AG08395 (cell line): ENCODE data around the gene SQOR.
A peak's percentile ranks its signal among the peaks of the same experiment; 100 is the strongest.

Source experiments
- DNase-seq: peaks from one replicate; pipeline ENCODE4 v3.0.0; 2012; ENCODE audit warnings: mixed read lengths, low spot score

Gene SQOR

DNA sequence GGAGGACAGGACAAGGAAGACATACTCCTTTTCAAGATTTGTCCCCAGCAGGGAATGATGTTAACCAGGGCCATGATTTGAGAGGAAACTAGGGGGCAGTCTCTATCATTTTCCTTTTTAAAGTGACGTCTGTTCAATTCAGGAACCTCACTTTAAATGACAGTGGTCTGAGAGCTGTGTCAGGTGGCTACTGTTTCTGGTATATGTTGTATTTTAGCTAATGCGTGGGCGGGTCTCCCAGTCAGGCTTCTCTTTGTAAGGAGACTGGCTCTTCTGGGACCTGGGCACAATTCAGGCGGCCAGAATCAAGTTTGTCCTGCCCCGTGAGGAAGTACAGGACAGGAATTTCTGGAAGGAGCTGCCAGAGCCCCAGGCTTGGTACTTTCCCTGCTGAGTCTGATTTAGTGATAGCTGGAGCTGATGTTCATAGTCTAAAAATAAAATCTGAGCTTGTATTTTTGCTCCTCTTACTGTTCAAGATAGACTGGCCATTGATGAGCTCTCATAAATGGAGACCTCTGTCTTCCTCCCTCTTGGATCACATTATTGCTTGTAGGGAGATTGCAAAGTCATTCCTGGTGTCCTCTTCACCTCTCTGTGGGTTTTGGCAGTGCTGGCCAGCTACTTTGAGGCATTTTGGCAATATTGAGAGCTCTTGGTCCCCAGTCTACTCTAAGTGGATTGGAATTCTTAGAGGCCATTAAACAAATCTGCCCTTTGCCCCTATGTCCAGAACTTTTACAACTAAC lies 25.6 kb downstream of the SQOR start:
- DNase-seq: peak; percentile 15

DNA sequence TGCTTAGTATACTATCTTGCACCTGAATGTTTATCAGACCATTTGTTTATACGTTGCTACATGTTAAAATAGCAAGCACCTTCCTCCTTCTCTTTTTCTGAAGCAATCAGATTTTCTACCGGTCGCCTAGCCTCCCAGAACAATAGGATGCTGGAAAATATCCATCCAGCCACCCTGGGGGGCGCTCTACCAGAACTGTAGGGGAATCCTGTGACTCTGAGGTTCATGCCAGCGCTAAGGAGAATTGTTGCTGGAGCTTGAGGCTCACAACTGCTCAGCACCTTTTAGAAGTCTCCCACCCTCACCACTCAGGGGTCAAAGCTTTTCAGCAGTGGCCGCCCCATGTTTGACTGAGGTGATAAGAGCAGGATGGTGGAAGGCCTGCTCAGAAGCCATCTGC lies 27.5 kb downstream of the SQOR start:
- DNase-seq: no peak

DNA sequence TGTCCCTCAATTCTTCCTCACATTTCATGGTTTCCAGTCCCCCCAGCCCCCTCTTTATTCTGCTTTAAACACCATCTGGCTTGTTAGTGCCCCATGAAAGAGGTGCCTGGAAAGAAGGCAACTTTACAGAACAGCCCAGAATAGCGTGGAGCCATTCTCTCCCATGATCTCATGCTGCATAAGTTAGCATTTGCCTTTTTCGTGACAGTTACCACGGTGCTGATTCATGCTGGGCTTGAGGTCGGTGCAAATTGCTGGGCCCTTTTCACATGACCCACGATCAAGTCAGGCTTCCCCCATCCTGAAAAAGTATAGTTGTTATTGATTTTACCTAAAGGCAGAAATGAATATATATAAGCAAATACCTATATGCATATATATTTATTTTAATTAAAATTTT lies 29.6 kb downstream of the SQOR start:
- DNase-seq: peak; percentile 61

DNA sequence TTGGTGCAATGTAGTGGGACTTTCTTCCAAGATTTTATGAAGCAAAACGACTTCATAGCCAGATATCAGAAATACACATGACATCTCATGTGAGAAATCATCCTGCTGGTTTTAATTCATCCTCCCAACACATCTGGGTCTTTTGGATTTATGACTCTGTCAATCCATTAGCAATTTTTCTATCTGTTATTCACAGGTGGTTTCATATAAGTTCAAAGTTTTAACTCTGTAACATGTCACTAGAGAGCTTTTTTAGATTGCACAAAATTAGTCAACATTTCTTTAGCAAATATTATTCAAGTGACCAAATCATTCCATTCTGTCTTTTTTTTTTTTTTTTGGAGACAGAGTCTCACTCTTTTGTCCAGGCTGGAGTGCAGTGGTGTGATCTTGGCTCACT lies 30.4 kb downstream of the SQOR start:
- no peak for DNase-seq

DNA sequence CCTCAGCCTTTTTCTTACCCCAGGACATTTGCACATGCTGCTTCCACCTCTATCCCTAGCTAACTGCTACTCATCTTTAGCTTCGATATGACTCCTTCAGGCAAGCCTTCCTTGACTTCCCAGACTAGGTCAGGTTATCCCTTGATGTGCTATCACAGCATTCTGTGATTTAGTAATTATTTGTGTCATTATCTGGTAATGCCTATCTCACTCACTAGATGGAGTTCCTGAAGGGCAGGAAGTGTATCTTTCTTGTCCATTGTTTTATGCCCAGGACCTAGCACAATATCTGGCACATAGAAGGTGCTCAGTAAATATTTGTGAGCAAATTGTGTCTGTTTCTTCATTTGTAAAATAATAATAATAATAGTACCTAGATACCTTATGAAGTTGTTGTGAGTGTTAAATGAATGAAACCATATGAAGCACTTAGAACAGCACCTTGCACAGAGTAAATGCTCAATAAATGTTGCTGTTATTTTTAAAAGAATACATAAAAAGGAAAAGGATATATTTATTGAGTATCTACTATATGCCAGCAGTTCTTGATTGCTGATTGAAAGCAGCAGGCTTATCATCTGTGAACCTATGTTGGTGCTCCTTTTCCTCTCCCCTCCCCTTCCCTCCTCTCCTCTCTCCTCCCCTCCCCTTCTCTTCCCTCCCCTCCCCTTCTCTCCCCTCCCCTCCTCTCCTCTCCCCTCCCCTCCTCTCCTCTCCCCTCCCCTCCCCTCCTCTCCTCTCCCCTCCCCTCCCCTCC lies 31.5 kb downstream of the SQOR start:
- no peak for DNase-seq

DNA sequence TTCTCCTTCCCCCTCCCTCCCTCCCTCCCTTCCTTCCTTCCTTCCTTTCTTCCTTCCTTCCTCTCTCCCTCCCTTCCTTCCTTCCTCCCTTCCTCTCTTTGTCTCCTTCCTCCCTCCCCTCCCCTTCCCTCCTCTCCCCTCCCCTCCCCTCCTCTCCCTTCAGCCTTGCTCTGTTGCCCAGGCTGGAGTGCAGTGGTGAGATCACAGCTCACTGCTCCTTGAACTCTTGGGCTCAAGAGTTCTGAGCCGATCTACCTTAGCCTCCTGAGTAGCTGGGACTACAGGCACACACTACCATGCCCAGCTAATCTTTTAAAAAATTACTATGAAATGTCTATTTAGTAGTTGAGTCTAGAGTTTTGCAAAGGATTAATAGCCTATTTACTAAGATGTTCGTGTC lies 32.2 kb downstream of the SQOR start:
- no peak for DNase-seq

DNA sequence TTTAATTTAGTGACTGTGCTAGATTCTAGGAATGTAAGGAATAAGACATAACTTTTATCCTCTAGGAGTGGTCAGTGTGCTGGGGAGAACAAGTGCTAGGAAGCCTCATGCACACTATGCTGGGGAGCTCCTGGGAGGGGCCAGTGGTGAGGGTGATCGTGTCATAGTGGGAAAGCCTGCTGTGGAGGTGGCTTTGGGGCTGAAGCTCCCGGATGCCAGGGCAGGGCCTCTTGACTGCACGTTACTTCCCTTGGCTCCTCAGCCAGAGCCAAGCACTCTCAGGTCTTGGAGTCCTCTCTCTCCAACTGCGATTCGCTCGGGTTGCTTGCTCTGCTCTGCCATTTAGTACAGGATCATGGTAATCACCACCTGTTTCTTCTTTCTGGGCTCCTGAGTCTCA lies 33.6 kb downstream of the SQOR start:
- no peak for DNase-seq

DNA sequence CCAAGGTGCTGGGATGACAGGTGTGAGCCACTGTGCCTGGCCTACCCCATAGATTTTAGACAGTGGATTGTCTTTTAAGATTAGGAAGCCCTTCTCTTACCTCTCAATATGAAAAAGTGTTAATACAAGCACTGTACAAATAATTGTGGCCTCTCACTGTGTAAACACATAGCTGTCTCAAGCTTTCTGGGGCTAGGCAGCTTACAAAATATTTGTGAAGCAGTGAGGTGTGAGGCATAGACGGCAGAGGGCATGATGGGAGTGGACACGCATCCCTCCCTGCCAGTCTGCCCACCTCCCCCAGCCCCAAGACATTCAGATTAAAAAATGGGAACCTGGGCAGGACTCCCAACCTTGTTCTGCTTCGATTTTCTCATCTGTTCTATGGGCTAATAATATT lies 34.6 kb downstream of the SQOR start:
- DNase-seq: no peak

DNA sequence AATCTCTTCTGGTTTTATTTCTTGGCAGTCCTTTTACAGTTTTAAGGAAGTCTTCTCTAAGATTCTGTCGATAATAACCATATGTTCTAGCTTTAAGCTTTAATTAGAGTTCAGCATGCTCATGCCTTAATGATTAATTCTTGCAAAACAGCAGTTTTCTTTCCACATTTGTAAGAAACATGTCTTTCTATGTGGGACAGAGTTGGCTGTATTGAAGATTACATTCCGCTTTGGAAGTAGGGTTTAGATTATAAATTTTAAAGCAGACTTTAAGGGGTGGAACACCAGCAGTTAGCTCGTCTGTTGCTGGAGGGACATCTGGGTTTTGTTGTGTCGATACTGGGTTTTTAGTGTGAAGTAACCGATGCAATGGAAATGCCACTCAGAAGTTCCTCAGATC lies 35.3 kb downstream of the SQOR start:
- DNase-seq: peak; percentile 33

DNA sequence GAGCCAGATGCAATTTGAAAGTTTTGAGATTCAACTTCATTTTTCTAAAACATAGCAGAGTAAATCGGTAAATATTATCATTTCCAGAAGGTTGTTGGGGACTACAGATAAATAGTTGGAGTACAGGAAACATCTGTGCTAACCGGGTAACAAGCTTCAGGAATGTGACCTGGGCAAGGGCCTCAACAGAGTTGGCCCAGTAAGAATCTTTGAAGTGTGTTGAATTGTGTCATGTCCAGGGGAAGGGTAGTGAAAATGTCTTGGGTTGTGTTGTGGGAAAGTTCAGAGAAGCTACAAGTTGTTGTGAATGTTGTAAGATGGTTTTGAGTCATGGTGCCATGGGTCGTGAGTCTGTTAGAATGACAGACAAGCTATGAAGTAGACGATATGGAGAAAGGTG lies 35.7 kb downstream of the SQOR start:
- DNase-seq: peak; percentile 23

DNA sequence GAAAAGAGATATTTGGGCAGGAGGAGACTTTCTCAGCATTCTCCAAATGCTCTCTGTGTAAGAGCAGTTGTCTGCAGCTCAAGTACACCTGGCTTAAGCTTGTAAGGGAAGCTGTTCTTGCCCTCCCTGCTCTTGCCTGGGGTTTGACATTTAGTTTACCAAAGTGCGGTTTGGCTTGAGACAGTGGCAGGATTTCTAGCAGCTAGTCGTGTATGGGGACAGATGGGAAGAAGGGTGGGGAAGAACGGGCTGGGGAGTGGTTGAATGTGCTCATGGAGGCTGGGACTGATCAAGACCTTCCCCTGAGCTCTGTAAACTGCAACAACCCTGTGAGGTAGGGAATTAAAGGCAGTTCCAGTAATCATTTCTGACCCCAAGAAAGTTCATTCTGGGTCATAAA lies 39.8 kb downstream of the SQOR start:
- DNase-seq: no peak

DNA sequence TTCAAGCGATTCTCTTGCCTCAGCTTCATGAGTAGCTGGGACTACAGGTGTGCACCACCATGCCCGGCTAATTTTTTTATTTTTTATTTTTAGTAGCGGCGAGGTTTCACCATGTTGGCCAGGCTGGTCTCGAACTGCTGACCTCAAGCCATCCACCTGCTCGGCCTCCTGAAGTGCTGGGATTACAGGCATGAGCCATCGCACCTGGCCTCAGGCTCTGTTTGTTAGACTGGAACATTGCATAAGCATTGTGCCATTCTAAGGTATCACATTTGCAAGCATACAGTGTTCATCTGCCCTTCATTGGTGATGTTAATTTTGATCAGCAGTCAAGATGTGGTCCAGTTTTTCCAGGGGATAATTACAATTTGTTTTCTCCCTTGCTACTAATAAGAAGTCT lies 43.0 kb downstream of the SQOR start:
- no peak for DNase-seq

DNA sequence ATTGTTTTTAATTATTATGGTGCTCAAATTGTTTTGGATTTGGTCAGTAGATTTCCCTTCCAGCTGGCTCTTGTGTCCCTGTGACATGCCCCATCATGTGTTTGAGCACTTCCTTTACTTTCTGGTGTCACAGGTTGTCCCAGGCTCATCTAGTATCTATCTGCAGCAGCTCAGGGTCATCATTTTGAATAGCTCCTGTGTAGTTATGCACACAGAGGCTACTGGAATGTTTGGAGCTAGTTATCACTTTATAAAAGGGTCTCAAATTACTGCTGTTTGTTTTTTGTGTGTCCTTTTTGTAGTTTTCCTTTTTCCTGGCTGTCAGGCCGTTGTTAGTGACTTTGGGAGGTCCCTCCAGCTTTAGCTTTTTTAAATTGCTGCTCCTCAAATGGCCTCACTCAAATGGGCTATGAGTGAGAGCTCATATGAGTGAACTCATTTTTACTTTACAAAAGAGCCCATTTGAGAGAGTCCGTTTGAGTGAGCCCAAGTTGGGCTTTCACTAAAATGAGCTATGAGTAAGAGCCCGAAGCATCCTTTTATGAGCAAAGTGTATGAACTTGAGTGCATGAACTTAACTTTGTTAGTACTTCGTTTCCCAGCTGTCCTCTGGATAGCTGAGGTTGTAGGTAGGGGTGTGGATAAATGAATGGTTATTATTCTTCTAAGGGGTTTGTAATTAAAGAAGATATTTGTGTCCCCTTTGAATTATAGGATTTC lies 43.8 kb downstream of the SQOR start:
- no peak for DNase-seq

DNA sequence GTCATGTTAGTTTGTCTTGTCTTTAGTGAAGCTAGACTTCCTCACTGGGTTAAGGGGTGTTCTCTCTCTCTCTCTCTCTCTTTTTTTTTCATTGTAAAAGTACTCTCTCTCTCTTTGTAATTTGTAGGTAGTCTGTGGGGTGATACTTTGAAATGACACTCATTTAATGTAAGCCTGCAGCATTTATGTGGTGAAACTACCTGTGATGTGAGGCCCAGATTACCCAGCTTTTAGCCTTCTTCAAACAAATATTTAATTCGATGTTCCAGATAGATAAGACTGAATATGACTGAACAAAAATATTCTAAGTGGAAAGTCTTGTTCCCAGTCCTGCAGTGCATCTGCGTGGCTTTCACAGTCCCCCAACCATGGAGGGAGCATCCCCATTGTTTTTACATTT lies 49.7 kb downstream of the SQOR start:
- DNase-seq: no peak

DNA sequence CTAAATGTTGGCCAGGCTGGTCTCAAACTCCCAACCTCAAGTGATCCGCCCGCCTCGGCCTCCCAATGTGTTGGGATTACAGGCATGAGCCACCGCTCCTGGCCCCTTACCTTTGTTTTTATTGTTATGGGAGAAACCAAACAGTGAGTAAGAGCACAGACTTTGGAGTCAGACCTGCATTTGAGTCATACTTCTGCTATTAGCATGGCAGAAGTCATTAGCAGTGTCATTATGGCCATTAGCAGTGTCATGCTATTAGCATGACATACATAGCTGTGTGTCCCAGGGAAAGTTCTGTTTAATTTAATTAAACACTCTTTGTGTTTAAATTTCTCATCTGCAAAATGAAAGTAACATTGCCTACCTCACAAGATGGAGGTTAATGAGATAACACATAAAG lies 54.8 kb downstream of the SQOR start:
- no peak for DNase-seq

DNA sequence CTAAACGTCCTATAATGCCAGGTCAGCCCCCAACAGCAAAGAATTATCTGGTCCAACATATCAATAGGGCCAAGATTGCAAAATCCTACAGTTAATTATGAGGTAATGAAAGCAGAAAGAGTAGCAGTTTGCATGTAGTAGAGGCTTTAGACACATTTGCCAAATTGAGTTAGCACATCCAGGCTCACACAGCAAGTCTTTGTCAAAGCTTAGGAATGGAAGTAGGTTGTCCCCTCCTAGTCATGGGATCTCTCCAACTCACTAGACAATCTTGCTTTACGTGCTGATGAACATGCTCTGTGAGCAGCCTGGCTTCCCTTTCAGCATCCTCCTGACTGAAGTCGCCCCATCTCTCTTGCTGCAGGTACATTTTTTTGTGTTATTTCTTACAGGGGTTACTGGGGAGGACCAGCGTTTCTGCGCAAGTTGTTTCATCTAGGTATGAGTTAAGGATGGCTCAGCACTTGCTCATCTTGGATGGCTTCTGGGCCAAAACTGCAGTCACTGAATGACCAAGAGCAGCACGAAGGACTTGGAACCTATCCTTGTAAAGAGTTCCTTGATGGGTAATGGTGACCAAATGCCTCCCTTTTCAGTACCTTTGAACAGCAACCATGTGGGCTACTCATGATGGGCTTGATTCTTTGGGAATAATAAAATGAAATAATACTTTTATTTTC lies 55.9 kb downstream of the SQOR start:
- DNase-seq: peak; percentile 42

DNA sequence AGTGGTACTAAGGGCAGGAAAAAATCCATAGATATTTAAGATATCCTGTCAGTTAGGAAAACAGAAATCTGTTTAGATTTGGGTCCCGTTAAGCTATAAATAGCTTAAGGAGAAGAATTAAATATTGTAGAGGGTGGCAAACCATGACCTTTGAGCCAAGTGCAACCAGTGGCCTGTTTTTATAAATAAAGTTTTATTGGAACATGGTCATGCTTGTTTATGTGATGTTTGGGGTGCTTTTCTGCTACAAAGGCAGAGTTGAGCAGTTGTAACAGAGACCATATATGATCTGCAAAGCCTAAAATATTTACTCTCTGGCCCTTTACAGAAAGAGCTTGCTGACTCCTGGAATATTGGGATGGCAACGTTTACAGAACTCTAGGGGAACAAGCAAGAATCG lies 66.3 kb downstream of the SQOR start:
- no peak for DNase-seq

DNA sequence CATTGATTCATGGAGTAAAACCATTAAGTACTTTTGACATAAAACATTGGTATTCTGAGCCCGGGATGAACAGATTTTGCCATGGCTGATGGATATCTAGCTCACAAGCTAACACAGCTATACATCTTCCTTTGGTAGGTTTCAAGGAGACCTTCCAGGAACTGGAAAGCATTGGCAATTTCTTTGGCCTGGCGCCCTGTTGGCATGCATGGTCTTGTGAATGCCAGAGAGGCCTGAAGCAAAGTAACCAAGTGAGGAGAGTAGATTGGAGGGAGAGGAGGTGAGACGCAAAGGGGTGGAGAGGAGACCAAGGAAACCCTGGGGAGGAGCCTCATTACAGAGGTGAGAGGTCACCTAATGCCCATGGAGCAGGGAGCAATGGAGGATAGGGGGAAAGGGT lies 67.2 kb downstream of the SQOR start:
- DNase-seq: no peak

DNA sequence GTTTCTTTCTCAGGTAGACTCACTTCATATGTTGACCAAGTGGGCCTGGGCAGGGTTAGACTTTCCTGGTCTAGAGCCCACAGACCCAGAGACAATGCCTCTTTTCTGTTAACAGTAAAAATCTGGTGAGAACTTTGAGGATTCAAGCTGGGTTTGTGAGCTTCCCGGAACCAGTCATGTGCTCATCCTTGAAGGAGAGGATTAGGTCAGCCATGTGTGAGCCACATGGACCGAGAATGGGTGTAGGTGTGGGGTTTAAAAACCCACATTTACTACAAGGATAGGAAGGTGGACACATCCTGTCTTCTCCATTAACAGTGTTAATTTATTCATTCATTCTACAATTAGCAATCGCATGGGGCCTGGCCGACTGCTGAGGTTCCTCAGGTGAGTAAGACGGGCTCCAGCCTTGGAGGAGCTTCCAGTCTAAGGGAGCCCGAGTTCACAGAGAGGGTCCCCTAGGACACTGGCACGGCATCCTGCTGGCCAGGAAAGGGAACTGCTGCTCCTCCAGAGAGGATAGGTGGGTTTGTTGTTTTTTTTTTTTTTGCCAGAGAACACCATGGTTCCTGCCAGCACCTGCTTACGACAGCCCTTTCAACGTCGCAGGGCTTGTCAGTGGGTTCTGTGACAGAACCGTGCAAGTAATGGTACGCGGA lies 69.0 kb downstream of the SQOR start:
- DNase-seq: no peak

DNA sequence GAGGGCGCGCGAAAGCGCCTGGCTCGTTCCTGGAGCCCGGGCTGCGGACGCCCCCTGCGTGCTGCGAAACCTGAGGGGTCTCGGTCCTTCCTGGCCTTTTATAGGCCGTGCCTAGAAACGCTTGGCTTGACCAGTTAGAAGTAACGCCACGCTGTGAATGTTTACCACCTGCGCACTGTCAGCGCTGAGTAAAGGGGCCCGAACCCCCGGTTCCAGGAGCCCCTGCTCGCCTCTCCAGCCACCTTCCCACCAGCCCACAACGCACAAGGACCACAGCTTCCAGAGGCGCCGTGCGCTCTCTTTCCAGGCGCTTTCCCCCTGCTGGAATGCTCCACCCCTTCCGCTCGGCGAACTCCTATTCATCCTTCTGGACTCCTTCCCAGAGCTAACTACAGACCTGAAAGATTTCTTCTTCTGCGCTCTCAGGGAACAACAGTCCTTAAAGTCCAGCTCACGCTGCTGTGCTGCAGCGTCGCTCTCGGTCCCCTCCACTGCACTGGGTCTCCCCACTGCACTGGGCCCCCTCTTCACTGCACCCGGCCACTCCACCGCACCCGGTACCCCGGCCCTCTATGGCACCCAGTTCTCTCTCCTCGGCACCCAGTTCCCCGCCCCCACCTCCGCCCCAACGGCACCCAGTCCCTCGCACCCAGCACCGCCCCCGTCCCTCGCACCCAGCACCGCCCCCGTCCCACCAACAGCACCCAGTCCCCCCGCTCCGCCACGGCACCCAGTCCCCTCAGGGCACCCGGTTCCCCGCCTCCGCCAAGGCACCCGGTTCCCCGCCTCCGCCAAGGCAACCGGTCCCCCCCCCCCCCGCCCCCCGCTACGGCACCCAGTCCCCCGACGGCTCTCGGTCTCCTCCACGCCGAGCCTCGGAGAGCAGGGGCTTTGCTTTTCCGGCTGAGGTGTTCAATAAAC lies 69.8 kb downstream of the SQOR start:
- peak; percentile 9 for DNase-seq
